ENCODE results near the gene S1PR3.

DNA sequence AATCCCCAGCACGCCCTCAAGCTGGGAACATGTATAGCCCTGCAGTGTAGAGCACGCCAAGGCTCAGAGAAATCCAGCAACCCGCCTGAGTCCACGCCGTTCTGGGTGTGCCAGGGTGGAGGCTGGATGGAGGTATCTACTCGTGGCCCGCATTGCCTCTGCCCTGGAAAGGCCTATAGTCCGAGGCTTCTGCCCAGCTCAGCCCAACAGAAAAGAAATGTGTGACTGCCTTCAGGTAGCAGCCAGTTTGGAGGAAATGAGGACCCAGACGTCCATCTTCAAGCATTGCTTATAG lies 18.2 kb downstream of the S1PR3 start:
- TF ChIP-seq, protein P1, sequence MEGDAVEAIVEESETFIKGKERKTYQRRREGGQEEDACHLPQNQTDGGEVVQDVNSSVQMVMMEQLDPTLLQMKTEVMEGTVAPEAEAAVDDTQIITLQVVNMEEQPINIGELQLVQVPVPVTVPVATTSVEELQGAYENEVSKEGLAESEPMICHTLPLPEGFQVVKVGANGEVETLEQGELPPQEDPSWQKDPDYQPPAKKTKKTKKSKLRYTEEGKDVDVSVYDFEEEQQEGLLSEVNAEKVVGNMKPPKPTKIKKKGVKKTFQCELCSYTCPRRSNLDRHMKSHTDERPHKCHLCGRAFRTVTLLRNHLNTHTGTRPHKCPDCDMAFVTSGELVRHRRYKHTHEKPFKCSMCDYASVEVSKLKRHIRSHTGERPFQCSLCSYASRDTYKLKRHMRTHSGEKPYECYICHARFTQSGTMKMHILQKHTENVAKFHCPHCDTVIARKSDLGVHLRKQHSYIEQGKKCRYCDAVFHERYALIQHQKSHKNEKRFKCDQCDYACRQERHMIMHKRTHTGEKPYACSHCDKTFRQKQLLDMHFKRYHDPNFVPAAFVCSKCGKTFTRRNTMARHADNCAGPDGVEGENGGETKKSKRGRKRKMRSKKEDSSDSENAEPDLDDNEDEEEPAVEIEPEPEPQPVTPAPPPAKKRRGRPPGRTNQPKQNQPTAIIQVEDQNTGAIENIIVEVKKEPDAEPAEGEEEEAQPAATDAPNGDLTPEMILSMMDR (IDR thresholded peaks at IDR 0.05): no peak
- TF ChIP-seq POLR2A (IDR thresholded peaks at IDR 0.05): no peak

Measured in thyroid gland (tissue), 4 donors.